WERI-Rb-1 (cell line): ENCODE data around the gene OR1C1.
"Not testable (repeated sequence)": the region's sequence is repeated elsewhere in the genome, so short reads cannot be mapped to it uniquely, and the experiment has no call there.

Source experiments
- DNase-seq: peaks from one replicate; pipeline ENCODE4 v3.0.0-alpha.2; 2020
- H3K27ac ChIP-seq: fragments of 250-450 bp; sonication (Bioruptor Pico); 2 replicates; pipeline ENCODE4 v1.5.1; 2020; ENCODE audit warnings: mild to moderate bottlenecking, moderate library complexity
- H3K27me3 ChIP-seq: fragments of 250-450 bp; sonication (Bioruptor Pico); 2 replicates; pipeline ENCODE4 v1.5.1; 2021; ENCODE audit warnings: mild to moderate bottlenecking, low read depth, moderate library complexity; ENCODE audit not compliant: insufficient read depth, severe bottlenecking
- H3K36me3 ChIP-seq: fragments of 250-450 bp; sonication (Bioruptor Pico); 2 replicates; pipeline ENCODE4 v1.5.1; 2020; ENCODE audit warnings: mild to moderate bottlenecking, moderate library complexity
- H3K4me3 ChIP-seq: 2 replicates; pipeline ENCODE4 v1.5.1; 2011; ENCODE audit warnings: low read depth, mild to moderate bottlenecking, control low read depth, low read length
- H3K9me3 ChIP-seq: fragments of 250-450 bp; sonication (Bioruptor Pico); 2 replicates; pipeline ENCODE4 v1.5.1; 2021; ENCODE audit warnings: mild to moderate bottlenecking, moderate library complexity; ENCODE audit not compliant: severe bottlenecking
- CTCF ChIP-seq: IDR thresholded peaks from 2 replicates; pipeline ENCODE4 v1.5.1; 2011; ENCODE audit warnings: low read depth, mild to moderate bottlenecking, control low read depth, inconsistent platforms, low read length

The OR1C1 gene

GRCh38 chr1:247747616-247748015 lies 12.7 kb downstream of the OR1C1 start:
- no peak for TF ChIP-seq CTCF
- no peak for DNase-seq
- Histone ChIP-seq H3K27me3 (peaks cover 19% of the 10 kb centered on the region), H3K27ac (no peak overlapping the region), H3K36me3 (no peaks in the 10 kb centered on the region), H3K4me3 (no peak overlapping the region), H3K9me3 (peaks cover 12% of the 10 kb centered on the region)

GRCh38 chr1:247746391-247746935 lies 13.9 kb downstream of the OR1C1 start:
- H3K27ac ChIP-seq = no peak overlapping the region
- H3K36me3 ChIP-seq = no peaks in the 10 kb centered on the region
- TF ChIP-seq CTCF = no peak
- H3K4me3 ChIP-seq = no peak overlapping the region
- H3K9me3 ChIP-seq = peaks cover 12% of the 10 kb centered on the region
- H3K27me3 ChIP-seq = peaks cover 19% of the 10 kb centered on the region
- DNase-seq = no peak

GRCh38 chr1:247742215-247742760 lies 18.1 kb downstream of the OR1C1 start:
- H3K27ac ChIP-seq, H3K9me3 ChIP-seq, H3K36me3 ChIP-seq, DNase-seq, H3K4me3 ChIP-seq: not testable (repeated sequence)
- peaks cover 32% of the 10 kb centered on the region for H3K27me3 ChIP-seq

- H3K9me3 ChIP-seq = no peaks in the 10 kb centered on the region
- no peak overlapping the region for H3K4me3 ChIP-seq
- H3K27me3 ChIP-seq = peaks cover 29% of the 10 kb centered on the region
- TF ChIP-seq CTCF = no peak
- no peaks in the 10 kb centered on the region for H3K36me3 ChIP-seq
- DNase-seq = no peak
- H3K27ac ChIP-seq = no peak overlapping the region
Measured at GRCh38 chr1:247741756-247742155, 18.6 kb downstream of the OR1C1 start.

- Histone ChIP-seq H3K9me3 (no peaks in the 10 kb centered on the region), H3K27me3 (peaks cover 23% of the 10 kb centered on the region), H3K27ac (no peak overlapping the region), H3K4me3 (no peak overlapping the region), H3K36me3 (no peaks in the 10 kb centered on the region)
- TF ChIP-seq CTCF = no peak
- no peak for DNase-seq
Measured at GRCh38 chr1:247740721-247741120, 19.6 kb downstream of the OR1C1 start.

- no peak within 1 kb of the TSS for H3K4me3 ChIP-seq
- H3K27ac ChIP-seq = no peak within 1 kb of the TSS
- DNase-seq = no peak
- peaks cover 31% of the 10 kb centered on the region for H3K27me3 ChIP-seq
- TF ChIP-seq CTCF = no peak
- H3K9me3 ChIP-seq = no peaks in the 10 kb centered on the region
- no peaks in the 10 kb centered on the region for H3K36me3 ChIP-seq
Measured at GRCh38 chr1:247738315-247738714, 22.0 kb downstream of the OR1C1 start, which contains the start of gene OR14K1. Gene OR14K1, plus strand, starts transcription at chr1:247738615. Its CDS starts 0 bp downstream, at chr1:247738615.
